ENCODE data around the gene LIFR. TPM values are rescaled to one million over a fixed set of nuclear protein-coding genes. Genes with fewer than 3 reads are reported as not detected.
A peak's percentile ranks its signal among the peaks of the same experiment; 100 is the strongest.

Gene LIFR
- polyA plus RNA-seq, 1 of the 3 experiments (the other 2 are of a cell fraction): 3.8 TPM

DNA sequence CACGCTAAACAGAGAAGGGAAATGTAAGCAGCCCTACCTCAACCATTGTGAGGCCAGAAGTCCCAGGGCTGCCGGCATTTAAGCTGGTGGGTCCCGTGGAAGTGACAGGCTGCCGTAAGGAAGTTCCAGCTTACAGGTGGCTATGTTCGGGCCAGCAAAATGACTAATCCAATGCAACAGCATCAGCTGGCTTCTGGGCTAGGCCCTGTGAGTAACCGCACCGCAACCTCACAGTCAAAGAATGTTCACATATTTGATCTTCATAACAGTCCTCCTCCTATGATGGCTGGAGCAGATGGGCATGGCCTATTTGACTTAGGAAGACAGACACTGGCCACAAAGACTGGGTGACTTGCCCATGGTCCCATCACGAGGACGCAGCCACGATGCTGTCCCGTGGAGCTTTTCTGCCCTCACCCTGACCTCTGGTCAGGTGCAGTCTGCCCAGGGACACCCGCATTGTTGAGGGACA, 88.2 kb downstream of the LIFR start (continued):
- no peak for TF ChIP-seq ZBTB33 (IDR thresholded peaks at IDR 0.05; ENCODE audit: borderline replicate concordance, low read depth)
- no peak for TF ChIP-seq EZH2phosphoT487 (IDR thresholded peaks at IDR 0.05; ENCODE audit: borderline replicate concordance, low read depth)
- TF ChIP-seq CHD2 (IDR thresholded peaks at IDR 0.05; ENCODE audit: low read length, partially characterized antibody): no peak
- TF ChIP-seq, protein P1, sequence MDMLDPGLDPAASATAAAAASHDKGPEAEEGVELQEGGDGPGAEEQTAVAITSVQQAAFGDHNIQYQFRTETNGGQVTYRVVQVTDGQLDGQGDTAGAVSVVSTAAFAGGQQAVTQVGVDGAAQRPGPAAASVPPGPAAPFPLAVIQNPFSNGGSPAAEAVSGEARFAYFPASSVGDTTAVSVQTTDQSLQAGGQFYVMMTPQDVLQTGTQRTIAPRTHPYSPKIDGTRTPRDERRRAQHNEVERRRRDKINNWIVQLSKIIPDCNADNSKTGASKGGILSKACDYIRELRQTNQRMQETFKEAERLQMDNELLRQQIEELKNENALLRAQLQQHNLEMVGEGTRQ (IDR thresholded peaks at IDR 0.05; ENCODE audit: borderline replicate concordance, low read depth, low read length): no peak
- no peak for TF ChIP-seq ELF1 (IDR thresholded peaks at IDR 0.05)
- TF ChIP-seq RAD21 (IDR thresholded peaks at IDR 0.05; ENCODE audit: low read length): no peak
- no peak for TF ChIP-seq SIN3A (IDR thresholded peaks at IDR 0.05; ENCODE audit: borderline replicate concordance, low read depth, low read length)

DNA sequence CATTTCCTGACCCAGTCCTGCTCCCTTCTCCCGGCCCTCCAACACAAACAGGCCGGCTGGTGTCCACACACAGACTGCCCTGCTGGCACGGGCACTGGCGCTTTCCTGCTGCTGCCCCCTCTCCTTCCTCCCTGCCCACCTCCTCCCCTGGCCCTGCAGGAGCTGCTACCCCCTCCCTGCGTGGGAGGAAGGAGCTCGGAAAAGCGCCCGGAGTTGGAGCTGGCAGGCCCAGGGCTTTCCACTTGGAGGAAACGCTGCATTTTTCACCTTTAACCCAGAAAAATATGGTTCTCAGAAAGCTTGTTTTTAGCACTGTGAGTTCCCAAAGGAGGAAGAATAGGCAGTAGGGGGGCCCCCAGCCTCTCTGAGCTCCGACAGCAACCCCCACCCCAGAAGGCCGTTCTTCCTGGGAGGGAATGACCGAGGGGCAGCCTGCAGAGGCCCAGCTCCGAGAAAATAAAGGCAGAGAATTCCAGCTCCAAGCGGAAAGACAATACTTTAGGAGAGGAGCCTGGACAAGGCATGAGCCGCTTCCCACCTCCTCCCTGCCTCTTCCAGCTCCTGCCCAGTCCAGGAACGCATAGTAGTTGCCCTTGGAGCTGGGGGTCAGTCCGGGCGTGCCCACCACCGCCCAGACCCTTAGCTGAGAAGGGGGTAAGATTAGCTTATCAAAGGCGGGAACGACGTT, 88.9 kb downstream of the LIFR start:
- WGBS (ENCODE audit: low lambda C conversion rate): 69% methylated on average over 21 of the region's 22 CpGs
- Histone ChIP-seq H3K36me3 (replicated peaks in 1 of 2; ENCODE audit: control insufficient read depth in 1 of 2, insufficient read depth in 2 of 2, low read length in 1 of 2) (no peaks in the 10 kb centered on the region), H3K4me2 (peak overlapping the region; percentile 54), H3K27ac (ENCODE audit: low read depth in 2 of 2, low read length in 1 of 2) (peak overlapping the region in 1 of 2 experiments; percentile 57; a peak in 3 of 4 replicates), H3K9ac (peak overlapping the region; percentile 34; the same call in 1 of the 2 replicates), H3K79me2 (ENCODE audit: insufficient read depth) (no peaks in the 10 kb centered on the region), H3F3A (replicated peaks; ENCODE audit: insufficient read depth) (peaks cover 21% of the 10 kb centered on the region), H3K27me3 (ENCODE audit: insufficient read depth) (no peaks in the 10 kb centered on the region), H3K9me3 (no peaks in the 10 kb centered on the region), H2AFZ (ENCODE audit: low read depth) (peak overlapping the region; percentile 84), H4K20me1 (ENCODE audit: insufficient read depth) (no peaks in the 10 kb centered on the region), H3K9me2 (no peaks in the 10 kb centered on the region), H3K4me1 (ENCODE audit: control insufficient read depth in 1 of 2, insufficient read depth in 2 of 2, low read depth in 1 of 2, low read length in 1 of 2) (peaks cover 13 to 41% of the 10 kb centered on the region in 2 experiments; a peak in 3 of 4 replicates), H3K4me3 (ENCODE audit: low read depth in 2 of 2, low read length in 1 of 2) (no peak overlapping the region)
- CTCF ChIA-PET: interaction anchor here (0.9 to 1.2 kb wide), 3 partner anchors 26 to 340 kb away, joined by 3 to 4 read pairs (median 4); no protein-coding TSS in a partner anchor
- POLR2A ChIA-PET: no interaction called here
- no peak for DNase-seq
- TF ChIP-seq TAF1 (IDR thresholded peaks at IDR 0.05; ENCODE audit: borderline replicate concordance, low read depth, low read length) (no peak), RXRA (IDR thresholded peaks at IDR 0.05; ENCODE audit: borderline replicate concordance, low read depth) (no peak), ZBTB33 (IDR thresholded peaks at IDR 0.05; ENCODE audit: borderline replicate concordance, low read depth) (no peak), GATA2 (CRISPR knock-in tag; IDR thresholded peaks at IDR 0.05) (no peak), IRF3 (IDR thresholded peaks at IDR 0.05; ENCODE audit: low read depth, low read length) (no peak), USF1 (IDR thresholded peaks at IDR 0.05; ENCODE audit: borderline replicate concordance, low read depth) (no peak), SIN3A (IDR thresholded peaks at IDR 0.05; ENCODE audit: borderline replicate concordance, low read depth, low read length) (no peak), NRF1 (IDR thresholded peaks at IDR 0.05; ENCODE audit: low read depth, low read length) (no peak), RFX5 (IDR thresholded peaks at IDR 0.05; ENCODE audit: low read length) (no peak), JUND (IDR thresholded peaks at IDR 0.05) (no peak), EP300 (IDR thresholded peaks at IDR 0.05; ENCODE audit: borderline replicate concordance in 1 of 2, low read depth in 1 of 2, low read length in 1 of 2) (no peak), EZH2phosphoT487 (IDR thresholded peaks at IDR 0.05; ENCODE audit: borderline replicate concordance, low read depth) (no peak), RCOR1 (IDR thresholded peaks at IDR 0.05; ENCODE audit: low read length) (no peak), NFIC (IDR thresholded peaks at IDR 0.05; ENCODE audit: borderline replicate concordance) (no peak), SMC3 (IDR thresholded peaks at IDR 0.05; ENCODE audit: low read depth, low read length) (no peak), ELF1 (IDR thresholded peaks at IDR 0.05) (no peak), POLR2AphosphoS5 (IDR thresholded peaks at IDR 0.05; ENCODE audit: low read depth, low read length) (no peak), MXI1 (IDR thresholded peaks at IDR 0.05; ENCODE audit: low read depth, low read length) (no peak)
- TF ChIP-seq, protein P1 (IDR thresholded peaks at IDR 0.05; ENCODE audit: borderline replicate concordance, low read depth, low read length): no peak

Data from SK-N-SH (cell line).